Gastroesophageal sphincter (tissue), 4 donors: Measurements from ENCODE around the gene YIF1B. TPM values are rescaled to one million over a fixed set of nuclear protein-coding genes. Genes with fewer than 3 reads are reported as not detected.
A peak's percentile ranks its signal among the peaks of the same experiment; 100 is the strongest.
"Not testable (repeated sequence)": the region's sequence is repeated elsewhere in the genome, so short reads cannot be mapped to it uniquely, and the experiment has no call there.

Source experiments
- ATAC-seq: fragments of 150-250 bp; one replicate; pipeline ENCODE4 v1.9.1; 2016; ENCODE audit warnings: mild to moderate bottlenecking, moderate library complexity
- H3K27ac ChIP-seq, 4 donors: fragments of 200-600 bp; sonication (generic) in 3 of 4; 1 replicate in 3 of 4; 2 replicates in 1 of 4; pipeline ENCODE4 v1.5.1; 2016 to 2019
- H3K27me3 ChIP-seq: fragments of 200-600 bp; sonication (generic); one replicate; pipeline ENCODE4 v1.5.1; 2019
- H3K36me3 ChIP-seq, 2 donors: fragments of 200-600 bp; sonication (generic); one replicate each; pipeline ENCODE4 v1.5.1; 2019; ENCODE audit warnings: control low read depth in 1 of 2
- H3K4me1 ChIP-seq, 3 donors: fragments of 200-600 bp; sonication (generic); 1 replicate in 2 of 3; 2 replicates in 1 of 3; pipeline ENCODE4 v1.5.1; 2016 to 2019; ENCODE audit warnings: control low read depth in 2 of 3
- H3K4me3 ChIP-seq, 2 donors: fragments of 200-600 bp; sonication (generic); one replicate each; pipeline ENCODE4 v1.5.1; 2019; ENCODE audit warnings: mild to moderate bottlenecking in 1 of 2, moderate library complexity in 1 of 2
- H3K9me3 ChIP-seq, 3 donors: fragments of 200-600 bp; sonication (generic); one replicate each; pipeline ENCODE4 v1.5.1; 2017 to 2019; ENCODE audit warnings: control low read depth in 2 of 3
- EP300 ChIP-seq: sonication (generic); formaldehyde crosslinking; IDR thresholded peaks from one replicate; pipeline ENCODE4 v1.6.1; 2017; ENCODE audit warnings: antibody characterized with exemption, mild to moderate bottlenecking
- POLR2A ChIP-seq, 2 donors: fragments of 450-650 bp; IDR thresholded peaks; one replicate each; pipeline ENCODE4 v1.6.1; 2017; ENCODE audit warnings: antibody characterized with exemption in 2 of 2, mild to moderate bottlenecking in 2 of 2, moderate library complexity in 1 of 2
- POLR2AphosphoS5 ChIP-seq: sonication (generic); formaldehyde crosslinking; IDR thresholded peaks from one replicate; pipeline ENCODE4 v1.6.1; 2017; ENCODE audit warnings: antibody characterized with exemption
- WGBS, 2 donors: methylation state at CpG; one replicate each; pipeline ENCODE4 v1.1.5; 2018; ENCODE audit warnings: low coverage in 1 of 2; 5-methylcytosine and 5-hydroxymethylcytosine counted together
- total RNA-seq, 4 donors: library from RNA; depleted of rRNA; stranded (reverse); fragments of >200 nt; gene quantifications; one replicate each; pipeline ENCODE4 v1.1.0, GENCODE V29; 2016
- TF ChIP-seq, protein P1 (sequence below), 4 experiments: fragments of 200-600 bp in 2 of 4; fragments of 450-650 bp in 2 of 4; sonication (generic) in 1 of 4; IDR thresholded peaks; one replicate each; pipeline ENCODE4 v1.5.1; 2017 to 2019; ENCODE audit warnings: antibody characterized with exemption in 4 of 4, mild to moderate bottlenecking in 2 of 4, moderate library complexity in 2 of 4

The YIF1B gene
- total RNA-seq, 4 donors from 2014 or later, result 14.0 to 20.7 (median 17.1) TPM

DNA sequence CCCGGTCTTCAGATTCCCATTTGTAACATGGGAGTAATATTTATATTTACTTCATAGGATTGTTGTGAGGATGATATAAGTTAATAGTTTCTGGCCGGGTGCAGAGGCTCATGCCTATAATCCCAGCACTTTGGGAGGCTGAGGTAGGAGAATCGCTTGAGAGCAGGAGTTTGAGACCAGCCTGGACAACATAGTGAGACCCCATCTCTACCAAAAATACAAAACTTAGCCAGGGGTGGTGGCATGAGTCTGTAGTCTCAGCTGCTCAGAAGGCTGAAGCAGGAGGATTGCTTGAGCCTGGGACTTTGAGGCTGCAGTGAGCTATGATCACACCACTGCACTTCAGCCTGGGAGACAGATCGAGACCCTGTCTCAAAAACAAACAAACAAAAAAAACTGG lies 31.1 kb upstream of the YIF1B start:
- TF ChIP-seq POLR2AphosphoS5, result no peak
- TF ChIP-seq EP300, result no peak
- TF ChIP-seq, protein P1, sequence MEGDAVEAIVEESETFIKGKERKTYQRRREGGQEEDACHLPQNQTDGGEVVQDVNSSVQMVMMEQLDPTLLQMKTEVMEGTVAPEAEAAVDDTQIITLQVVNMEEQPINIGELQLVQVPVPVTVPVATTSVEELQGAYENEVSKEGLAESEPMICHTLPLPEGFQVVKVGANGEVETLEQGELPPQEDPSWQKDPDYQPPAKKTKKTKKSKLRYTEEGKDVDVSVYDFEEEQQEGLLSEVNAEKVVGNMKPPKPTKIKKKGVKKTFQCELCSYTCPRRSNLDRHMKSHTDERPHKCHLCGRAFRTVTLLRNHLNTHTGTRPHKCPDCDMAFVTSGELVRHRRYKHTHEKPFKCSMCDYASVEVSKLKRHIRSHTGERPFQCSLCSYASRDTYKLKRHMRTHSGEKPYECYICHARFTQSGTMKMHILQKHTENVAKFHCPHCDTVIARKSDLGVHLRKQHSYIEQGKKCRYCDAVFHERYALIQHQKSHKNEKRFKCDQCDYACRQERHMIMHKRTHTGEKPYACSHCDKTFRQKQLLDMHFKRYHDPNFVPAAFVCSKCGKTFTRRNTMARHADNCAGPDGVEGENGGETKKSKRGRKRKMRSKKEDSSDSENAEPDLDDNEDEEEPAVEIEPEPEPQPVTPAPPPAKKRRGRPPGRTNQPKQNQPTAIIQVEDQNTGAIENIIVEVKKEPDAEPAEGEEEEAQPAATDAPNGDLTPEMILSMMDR (IDR thresholded peaks at IDR 0.05), result no peak
- no peak overlapping the region for H3K4me3 ChIP-seq
- H3K4me1 ChIP-seq, result no peaks in the 10 kb centered on the region
- no peak for ATAC-seq
- no peak overlapping the region for H3K27ac ChIP-seq
- H3K27me3 ChIP-seq, result no peaks in the 10 kb centered on the region
- H3K36me3 ChIP-seq, result peaks cover 0 to 34% of the 10 kb centered on the region in 2 donors
- WGBS, 2 donors, result 40 to 83% methylated on average over 1 to 3 of the region's 4 CpGs
- no peaks in the 10 kb centered on the region for H3K9me3 ChIP-seq

DNA sequence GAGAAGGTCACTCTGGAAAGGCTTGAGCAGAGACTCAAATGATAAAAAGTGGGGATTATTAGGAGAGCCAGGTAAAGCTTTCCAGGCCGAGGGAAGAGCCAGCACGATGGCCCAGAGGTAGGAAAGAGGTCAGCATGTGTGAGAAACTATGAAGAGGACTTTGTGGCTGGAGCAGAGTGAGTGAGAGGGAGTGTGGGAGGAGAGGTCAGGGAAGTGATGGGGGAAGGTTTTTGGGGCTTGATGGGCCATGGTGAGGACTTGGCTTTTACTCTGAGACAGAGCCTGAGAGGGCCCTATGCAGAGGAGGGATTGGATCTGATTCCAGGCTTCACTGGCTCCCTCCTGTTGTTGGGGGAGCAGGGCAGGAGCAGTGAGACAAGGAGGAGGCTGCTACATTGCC lies 25.2 kb upstream of the YIF1B start:
- ATAC-seq, result no peak
- no peak overlapping the region for H3K4me3 ChIP-seq
- H3K27me3 ChIP-seq, result no peaks in the 10 kb centered on the region
- no peak overlapping the region for H3K27ac ChIP-seq
- peaks cover 0 to 22% (median 7%) of the 10 kb centered on the region in 3 donors for H3K4me1 ChIP-seq
- 77 to 100% methylated on average over 2 of the region's 2 CpGs for WGBS, 2 donors
- no peaks in the 10 kb centered on the region for H3K9me3 ChIP-seq
- TF ChIP-seq, protein P1 (IDR thresholded peaks at IDR 0.05), result no peak
- no peak for TF ChIP-seq EP300
- TF ChIP-seq POLR2AphosphoS5, result no peak
- no peak for TF ChIP-seq POLR2A (IDR thresholded peaks at IDR 0.05)
- peaks cover 0 to 66% of the 10 kb centered on the region in 2 donors for H3K36me3 ChIP-seq

DNA sequence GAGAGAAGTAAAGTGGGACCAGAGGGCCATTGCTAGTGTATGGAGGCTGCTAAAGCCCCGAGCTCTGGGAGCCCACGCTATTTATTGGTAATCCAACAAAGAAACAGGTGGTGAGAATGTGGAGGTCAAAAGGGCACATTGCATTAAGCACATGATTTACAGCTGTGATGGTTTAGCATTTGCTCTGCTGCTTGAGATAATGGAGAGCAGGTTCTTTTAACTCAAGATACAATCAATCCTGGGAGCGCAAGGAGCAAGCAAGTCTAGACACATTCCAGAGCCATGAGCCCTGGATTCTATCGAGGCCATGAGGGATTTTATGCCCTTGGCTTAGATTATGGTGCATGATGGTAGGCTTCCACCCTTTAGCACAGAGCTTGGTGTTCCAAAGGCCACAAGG lies 23.3 kb upstream of the YIF1B start:
- Histone ChIP-seq H3K4me1 (peaks cover 0 to 27% (median 7%) of the 10 kb centered on the region in 3 donors), H3K36me3 (peaks cover 0 to 54% of the 10 kb centered on the region in 2 donors)
- H3K27me3 ChIP-seq, H3K4me3 ChIP-seq, H3K9me3 ChIP-seq, ATAC-seq, H3K27ac ChIP-seq: not testable (repeated sequence)
- 70 to 75% methylated on average over 4 of the region's 4 CpGs for WGBS, 2 donors

DNA sequence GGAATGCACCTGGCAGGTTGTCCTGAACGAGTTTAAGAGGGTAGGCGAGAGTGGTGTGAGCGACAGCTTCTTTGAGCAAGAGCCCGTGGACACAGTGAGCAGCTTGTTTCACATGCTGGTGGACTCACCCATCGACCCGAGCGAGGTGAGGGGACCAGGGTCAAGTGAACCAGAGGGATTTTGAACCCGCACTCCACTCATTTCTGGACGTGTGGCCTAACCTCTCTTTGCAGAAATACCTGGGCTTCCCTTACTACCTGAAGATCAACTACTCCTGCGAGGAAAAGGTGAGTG lies 21.6 kb upstream of the YIF1B start:
- WGBS, 2 donors, result 61 to 71% methylated on average over 6 to 8 of the region's 10 CpGs
- H3K27me3 ChIP-seq, result no peaks in the 10 kb centered on the region
- peaks cover 0 to 27% (median 7%) of the 10 kb centered on the region in 3 donors for H3K4me1 ChIP-seq
- peak overlapping the region; percentile 70 to 77 for H3K4me3 ChIP-seq
- peaks cover 0 to 38% of the 10 kb centered on the region in 2 donors for H3K36me3 ChIP-seq
- TF ChIP-seq POLR2A (IDR thresholded peaks at IDR 0.05) (no peak), EP300 (no peak), POLR2AphosphoS5 (no peak)
- TF ChIP-seq, protein P1 (IDR thresholded peaks at IDR 0.05), result no peak
- no peak for ATAC-seq
- H3K9me3 ChIP-seq, result no peaks in the 10 kb centered on the region
- H3K27ac ChIP-seq, result peak overlapping the region in 3 of 4 donors; percentile 96 to 99 (median 97)

DNA sequence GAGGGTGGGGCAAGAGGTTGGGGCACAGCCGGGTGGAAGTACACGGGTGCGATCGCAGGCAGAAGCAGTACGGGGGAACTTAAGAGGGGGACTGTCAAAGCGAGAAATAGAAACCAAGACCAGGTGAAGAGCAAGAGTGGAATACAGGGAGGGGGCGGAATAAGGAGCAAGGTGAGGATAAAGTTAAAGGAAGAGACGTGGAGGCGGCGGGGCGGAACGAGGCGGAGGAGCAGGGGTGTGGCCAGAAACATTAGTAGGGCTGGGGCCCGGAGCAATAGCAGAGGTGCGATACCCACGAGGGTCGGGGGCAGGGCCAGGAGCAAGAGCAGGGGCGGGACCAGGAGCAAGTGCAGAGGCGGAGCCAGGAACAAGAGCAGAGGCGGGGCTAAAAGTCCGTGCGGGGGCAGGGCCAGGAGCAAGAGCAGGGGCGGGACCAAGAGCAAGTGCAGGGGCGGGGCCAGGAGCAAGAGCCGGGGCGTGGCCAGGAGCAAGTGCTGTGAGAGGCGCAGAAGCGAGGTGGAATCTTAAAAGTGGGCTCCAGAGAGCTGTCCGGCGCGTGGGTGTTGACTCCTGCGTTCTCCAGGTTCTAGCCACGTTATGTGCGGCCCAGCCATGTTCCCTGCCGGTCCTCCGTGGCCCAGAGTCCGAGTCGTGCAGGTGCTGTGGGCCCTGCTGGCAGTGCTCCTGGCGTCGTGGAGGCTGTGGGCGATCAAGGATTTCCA lies 21.1 kb upstream of the YIF1B start:
- no peaks in the 10 kb centered on the region for H3K27me3 ChIP-seq
- 0 to 1% methylated on average over 17 to 28 of the region's 41 CpGs for WGBS, 2 donors

More for the DNA sequence above, 21.1 kb upstream of the YIF1B start:
- H3K27ac ChIP-seq, result peak overlapping the region; percentile 85 to 99 (median 96)
- peaks cover 0 to 38% of the 10 kb centered on the region in 2 donors for H3K36me3 ChIP-seq
- no peaks in the 10 kb centered on the region for H3K9me3 ChIP-seq
- peak overlapping the region; percentile 70 to 77 for H3K4me3 ChIP-seq
- H3K4me1 ChIP-seq, result peaks cover 0 to 27% (median 7%) of the 10 kb centered on the region in 3 donors
- TF ChIP-seq POLR2AphosphoS5 (no peak), EP300 (no peak), POLR2A (IDR thresholded peaks at IDR 0.05) (no peak)
- TF ChIP-seq, protein P1 (IDR thresholded peaks at IDR 0.05), result no peak
- peak; percentile 76 for ATAC-seq
